Osteoblast (primary cell): Measurements from ENCODE around the gene DIP2C. TPM values are rescaled to one million over a fixed set of nuclear protein-coding genes. Genes with fewer than 3 reads are reported as not detected.
"Not testable (repeated sequence)": the region's sequence is repeated elsewhere in the genome, so short reads cannot be mapped to it uniquely, and the experiment has no call there.

Source experiments
- DNase-seq: peaks from one replicate; pipeline ENCODE4 v3.0.0; 2011; ENCODE audit warnings: low spot score, mixed read lengths; ENCODE audit not compliant: insufficient read length; ENCODE audit errors: missing footprints
- H2AFZ ChIP-seq: 2 replicates; pipeline ENCODE4 v1.6.0; 2011; ENCODE audit warnings: mild to moderate bottlenecking, low read length
- H3K27ac ChIP-seq: 2 replicates; pipeline ENCODE4 v1.5.1; 2011; ENCODE audit warnings: mild to moderate bottlenecking, low read depth, low read length, moderate library complexity
- H3K27me3 ChIP-seq: 2 replicates; pipeline ENCODE4 v1.6.0; 2012; ENCODE audit warnings: mild to moderate bottlenecking, control low read depth, inconsistent platforms, low read length, moderate library complexity; ENCODE audit not compliant: insufficient read depth
- H3K36me3 ChIP-seq: 2 replicates; pipeline ENCODE4 v1.5.1; 2011; ENCODE audit warnings: mild to moderate bottlenecking, low read length, control low read depth, moderate library complexity; ENCODE audit not compliant: insufficient read depth
- H3K4me1 ChIP-seq: 2 replicates; pipeline ENCODE4 v1.5.1; 2011; ENCODE audit warnings: mild to moderate bottlenecking, low read length, control low read depth, moderate library complexity; ENCODE audit not compliant: insufficient read depth
- H3K4me2 ChIP-seq: 2 replicates; pipeline ENCODE4 v1.6.0; 2011; ENCODE audit warnings: mild to moderate bottlenecking, low read length; ENCODE audit not compliant: insufficient read depth
- H3K4me3 ChIP-seq: fragments of 200-600 bp; sonication (generic); 3 replicates; pipeline ENCODE4 v1.5.1; 2012; ENCODE audit warnings: mild to moderate bottlenecking, low read length, inconsistent platforms; ENCODE audit not compliant: insufficient read depth
- H3K79me2 ChIP-seq: 2 replicates; pipeline ENCODE4 v1.6.0; 2012; ENCODE audit warnings: mild to moderate bottlenecking, low read length, control low read depth, inconsistent platforms; ENCODE audit not compliant: insufficient read depth
- H3K9me3 ChIP-seq: 2 replicates; pipeline ENCODE4 v1.5.1; 2011; ENCODE audit warnings: low read depth, low read length, control low read depth
- H4K20me1 ChIP-seq: 2 replicates; pipeline ENCODE4 v1.6.0; 2012; ENCODE audit warnings: mild to moderate bottlenecking, low read length, control low read depth; ENCODE audit not compliant: insufficient read depth
- CTCF ChIP-seq: IDR thresholded peaks from 2 replicates; pipeline ENCODE4 v1.5.1; 2011; ENCODE audit warnings: mild to moderate bottlenecking, low read depth, low read length, moderate library complexity; ENCODE audit errors: extremely low read depth
- total RNA-seq: library from RNA; depleted of rRNA; stranded (reverse); fragments of >200 nt; gene quantifications from 2 replicates; pipeline ENCODE4 v1.2.3, GENCODE V29; 2012

DIP2C gene
- total RNA-seq, 1 donor, result 36.9 TPM

- H2AFZ ChIP-seq, result peak overlapping the region; percentile 71
These were observed 365.7 kb downstream of the DIP2C start for GRCh38 chr10:323651-324293.

GRCh38 chr10:323046-323445 lies 366.4 kb downstream of the DIP2C start:
- not testable (repeated sequence) for H3K4me2 ChIP-seq, DNase-seq, H3K27me3 ChIP-seq, H3K9me3 ChIP-seq, H3K79me2 ChIP-seq, H4K20me1 ChIP-seq, H3K4me3 ChIP-seq, H2AFZ ChIP-seq
- Histone ChIP-seq H3K4me1 (peaks cover 11% of the 10 kb centered on the region), H3K27ac (peak overlapping the region; percentile 79), H3K36me3 (peaks cover 37% of the 10 kb centered on the region)

More at GRCh38 chr10:323651-324293, 365.7 kb downstream of the DIP2C start:
- H3K27me3 ChIP-seq, result no peaks in the 10 kb centered on the region
- peak; percentile 99 for DNase-seq
- H3K4me2 ChIP-seq, result peak overlapping the region; percentile 76
- peak overlapping the region; percentile 79 for H3K27ac ChIP-seq
- no peaks in the 10 kb centered on the region for H3K9me3 ChIP-seq
- peaks cover 11% of the 10 kb centered on the region for H3K4me1 ChIP-seq
- no peaks in the 10 kb centered on the region for H4K20me1 ChIP-seq
- H3K79me2 ChIP-seq, result no peaks in the 10 kb centered on the region
- peak overlapping the region; percentile 51 for H3K4me3 ChIP-seq
- TF ChIP-seq CTCF, result no peak
- H3K36me3 ChIP-seq, result peaks cover 34% of the 10 kb centered on the region

GRCh38 chr10:320771-321170 lies 368.7 kb downstream of the DIP2C start:
- H3K4me2 ChIP-seq, result no peak overlapping the region
- H4K20me1 ChIP-seq, result no peaks in the 10 kb centered on the region
- DNase-seq, result no peak
- H3K79me2 ChIP-seq, result no peaks in the 10 kb centered on the region
- no peak overlapping the region for H2AFZ ChIP-seq
- H3K9me3 ChIP-seq, result no peaks in the 10 kb centered on the region
- no peak overlapping the region for H3K27ac ChIP-seq
- H3K36me3 ChIP-seq, result peaks cover 37% of the 10 kb centered on the region
- no peak for TF ChIP-seq CTCF
- H3K4me3 ChIP-seq, result no peak overlapping the region
- H3K27me3 ChIP-seq, result no peaks in the 10 kb centered on the region
- peaks cover 11% of the 10 kb centered on the region for H3K4me1 ChIP-seq

- Histone ChIP-seq H3K4me2 (no peak overlapping the region), H3K4me3 (no peak overlapping the region), H2AFZ (no peak overlapping the region), H3K9me3 (no peaks in the 10 kb centered on the region), H3K4me1 (no peaks in the 10 kb centered on the region), H3K27ac (no peak overlapping the region), H3K79me2 (no peaks in the 10 kb centered on the region), H3K27me3 (no peaks in the 10 kb centered on the region), H3K36me3 (peaks cover 29% of the 10 kb centered on the region), H4K20me1 (no peaks in the 10 kb centered on the region)
- no peak for TF ChIP-seq CTCF
- no peak for DNase-seq
These were observed 371.5 kb downstream of the DIP2C start for GRCh38 chr10:317926-318325.
